CD14-positive monocyte (primary cell): ENCODE results near the gene CCDC40. TPM values are rescaled to one million over a fixed set of nuclear protein-coding genes. Genes with fewer than 3 reads are reported as not detected.

Source experiments
- DNase-seq, 3 donors: peaks; one replicate each; pipeline ENCODE4 v3.0.0-alpha.2; 2011 to 2022
- H2AFZ ChIP-seq: 2 replicates; pipeline ENCODE4 v1.6.0; 2012; ENCODE audit warnings: mild to moderate bottlenecking, low read depth, low read length, inconsistent platforms; ENCODE audit not compliant: insufficient read depth, poor library complexity, severe bottlenecking
- H3K27ac ChIP-seq, 2 donors: 1 replicate in 1 of 2; 2 replicates in 1 of 2; pipeline ENCODE4 v1.5.1; 2012 to 2013; ENCODE audit warnings: low read length in 2 of 2, control low read depth in 1 of 2, inconsistent platforms in 1 of 2, low read depth in 1 of 2, mild to moderate bottlenecking in 1 of 2
- H3K27me3 ChIP-seq, 2 donors: one replicate each; pipeline versions ENCODE4 v1.6.0 to v1.6.1; 2011 to 2013; ENCODE audit warnings: low read length in 2 of 2; ENCODE audit not compliant: control insufficient read depth in 2 of 2, insufficient read depth in 2 of 2
- H3K36me3 ChIP-seq, 2 donors: replicated peaks in 1 of 2; 1 replicate in 1 of 2; 2 replicates in 1 of 2; pipeline versions ENCODE4 v1.5.1 to v1.6.1; 2012 to 2013; ENCODE audit warnings: low read length in 2 of 2, control low read depth in 1 of 2, inconsistent platforms in 1 of 2, mild to moderate bottlenecking in 1 of 2; ENCODE audit not compliant: insufficient read depth in 2 of 2, control insufficient read depth in 1 of 2
- H3K4me1 ChIP-seq, 2 donors: 1 replicate in 1 of 2; 2 replicates in 1 of 2; pipeline versions ENCODE4 v1.5.1 to v1.6.1; 2012 to 2013; ENCODE audit warnings: low read length in 2 of 2, control low read depth in 1 of 2, inconsistent platforms in 1 of 2, mild to moderate bottlenecking in 1 of 2, moderate library complexity in 1 of 2; ENCODE audit not compliant: insufficient read depth in 2 of 2, control insufficient read depth in 1 of 2
- H3K4me2 ChIP-seq: replicated peaks from 2 replicates; pipeline ENCODE3; 2012; ENCODE audit warnings: low read length, moderate library complexity, mild to moderate bottlenecking; ENCODE audit not compliant: poor library complexity, severe bottlenecking; ENCODE audit errors: extremely low read depth
- H3K4me3 ChIP-seq, 3 experiments: fragments of 200-600 bp in 1 of 3; sonication (generic) in 1 of 3; replicated peaks in 1 of 3; 1 replicate in 2 of 3; 2 replicates in 1 of 3; pipeline ENCODE4 v1.5.1; 2011 to 2013; ENCODE audit warnings: low read length in 3 of 3, mild to moderate bottlenecking in 3 of 3, control low read depth in 2 of 3, low read depth in 2 of 3, inconsistent platforms in 1 of 3, moderate library complexity in 1 of 3
- H3K79me2 ChIP-seq: 2 replicates; pipeline ENCODE4 v1.6.0; 2012; ENCODE audit warnings: mild to moderate bottlenecking, control low read depth, inconsistent platforms, low read length, moderate library complexity; ENCODE audit not compliant: insufficient read depth
- H3K9ac ChIP-seq: 2 replicates; pipeline ENCODE4 v1.6.0; 2017; ENCODE audit warnings: low read length, mild to moderate bottlenecking; ENCODE audit not compliant: insufficient read depth, poor library complexity, severe bottlenecking
- H3K9me3 ChIP-seq, 2 donors: replicated peaks in 1 of 2; 1 replicate in 1 of 2; 2 replicates in 1 of 2; pipeline versions ENCODE4 v1.5.1 to v1.6.1; 2012 to 2013; ENCODE audit warnings: low read length in 2 of 2, control low read depth in 1 of 2; ENCODE audit not compliant: control insufficient read depth in 1 of 2, insufficient read depth in 1 of 2
- H4K20me1 ChIP-seq: 2 replicates; pipeline ENCODE4 v1.6.0; 2012; ENCODE audit warnings: mild to moderate bottlenecking, low read length, control low read depth, moderate library complexity; ENCODE audit not compliant: insufficient read depth
- H3K27ac Mint-ChIP-seq, 7 donors: one replicate each; pipeline ENCODE4 v1.8.0; 2020; ENCODE audit warnings: mild to moderate bottlenecking in 7 of 7, mixed read lengths in 7 of 7, moderate library complexity in 6 of 7, inconsistent platforms in 2 of 7
- H3K27me3 Mint-ChIP-seq, 3 donors: one replicate each; pipeline ENCODE4 v1.8.0; 2021 to 2022; ENCODE audit warnings: low read depth in 3 of 3, mild to moderate bottlenecking in 3 of 3, mixed read lengths in 3 of 3, moderate library complexity in 3 of 3, inconsistent platforms in 1 of 3
- H3K36me3 Mint-ChIP-seq, 2 donors: one replicate each; pipeline ENCODE4 v1.8.0; 2020; ENCODE audit warnings: mixed read lengths in 2 of 2, inconsistent platforms in 1 of 2, mild to moderate bottlenecking in 1 of 2
- H3K4me1 Mint-ChIP-seq: one replicate; pipeline ENCODE4 v1.8.0; 2020; ENCODE audit warnings: mild to moderate bottlenecking, mixed read lengths
- H3K4me3 Mint-ChIP-seq, 2 donors: one replicate each; pipeline ENCODE4 v1.8.0; 2020; ENCODE audit warnings: mild to moderate bottlenecking in 2 of 2, mixed read lengths in 2 of 2, moderate library complexity in 1 of 2
- H3K9me3 Mint-ChIP-seq, 7 donors: one replicate each; pipeline ENCODE4 v1.8.0; 2020 to 2022; ENCODE audit warnings: mixed read lengths in 7 of 7, mild to moderate bottlenecking in 6 of 7, moderate library complexity in 6 of 7, inconsistent platforms in 2 of 7
- WGBS: methylation state at CpG from one replicate; pipeline ENCODE4 v1.1.5; 2013; ENCODE audit warnings: missing lambda C conversion rate; ENCODE audit not compliant: insufficient coverage; 5-methylcytosine and 5-hydroxymethylcytosine counted together
- intact Hi-C, 2 donors: fragments of 100-400 bp; cut with micrococcal nuclease; formaldehyde crosslinking; loops; one replicate each; pipeline versions ENCODE4 v1.15.0 to v1.15.1; 2023
- polyA plus RNA-seq, 3 donors: library from polyadenylated mRNA; depleted of rRNA in 1 of 3; unstranded in 2 of 3; stranded (reverse) in 1 of 3; fragments of 300-500 nt in 2 of 3; fragments of >200 nt in 1 of 3; fragmentation: Illumina TruSeq in 2 of 3; gene quantifications; 1 replicate in 2 of 3; 2 replicates in 1 of 3; pipeline ENCODE4 v1.2.3, GENCODE V29; 2012 to 2021
- TF ChIP-seq, protein P1 (sequence below): fragments of 200-600 bp; IDR thresholded peaks from one replicate; pipeline ENCODE4 v1.8.0; 2022; ENCODE audit warnings: antibody characterized with exemption, mild to moderate bottlenecking

The CCDC40 gene
- polyA plus RNA-seq, 3 donors = 0.21 to 0.27 TPM; not detected in 1

DNA sequence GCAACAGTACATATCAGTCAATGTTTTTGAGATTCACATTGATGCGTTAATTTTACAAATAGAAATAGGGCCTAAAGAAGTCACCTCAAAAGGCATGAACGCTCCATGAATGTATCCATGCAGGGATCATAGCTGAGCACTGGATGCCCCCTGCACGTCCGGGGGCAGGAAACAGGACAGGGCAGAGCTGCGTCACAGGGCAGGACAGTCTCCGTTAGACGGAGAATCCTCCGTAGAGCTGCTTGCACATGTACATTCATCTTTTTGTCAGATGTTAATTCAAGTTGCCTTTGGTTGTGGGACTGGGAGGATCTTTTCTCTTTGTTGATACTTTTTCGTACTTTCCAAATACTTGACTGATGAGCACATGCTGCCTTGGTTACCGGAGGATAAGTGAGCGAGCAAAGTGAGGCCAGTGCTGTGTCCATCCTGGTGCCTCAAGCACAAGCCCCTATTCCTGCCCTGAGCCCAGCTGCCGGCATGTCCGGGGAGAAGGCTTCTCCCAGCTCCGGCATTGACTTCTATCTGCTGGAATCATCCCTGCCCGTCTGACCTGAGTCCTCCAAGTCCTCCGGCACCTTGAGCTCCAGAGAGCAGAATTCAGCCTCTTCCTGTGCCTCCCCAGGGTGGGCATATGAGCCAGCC, 80.0 kb downstream of the CCDC40 start:
- H3K4me3 Mint-ChIP-seq = peak overlapping the region in 1 of 2 donors; percentile 6
- Histone ChIP-seq H3K4me2 (no peak overlapping the region), H3K79me2 (no peaks in the 10 kb centered on the region), H3K9ac (no peak overlapping the region), H3K36me3 (peaks cover 39 to 46% of the 10 kb centered on the region in 2 donors), H3K27me3 (no peaks in the 10 kb centered on the region), H4K20me1 (no peaks in the 10 kb centered on the region), H2AFZ (no peak overlapping the region), H3K9me3 (no peaks in the 10 kb centered on the region), H3K4me3 (no peak overlapping the region), H3K4me1 (no peaks in the 10 kb centered on the region), H3K27ac (no peak overlapping the region)
- H3K4me1 Mint-ChIP-seq = no peaks in the 10 kb centered on the region
- intact Hi-C loops = no loop called here
- H3K9me3 Mint-ChIP-seq = peaks cover 0 to 2% (median 0%) of the 10 kb centered on the region in 7 donors
- peak overlapping the region in 1 of 7 donors; percentile 17 for H3K27ac Mint-ChIP-seq
- H3K36me3 Mint-ChIP-seq = peaks cover 50 to 84% of the 10 kb centered on the region in 2 donors
- peaks cover 0 to 2% (median 0%) of the 10 kb centered on the region in 3 donors for H3K27me3 Mint-ChIP-seq
- DNase-seq = no peak
- WGBS = 87% methylated on average over 12 of the region's 16 CpGs
- TF ChIP-seq, protein P1, sequence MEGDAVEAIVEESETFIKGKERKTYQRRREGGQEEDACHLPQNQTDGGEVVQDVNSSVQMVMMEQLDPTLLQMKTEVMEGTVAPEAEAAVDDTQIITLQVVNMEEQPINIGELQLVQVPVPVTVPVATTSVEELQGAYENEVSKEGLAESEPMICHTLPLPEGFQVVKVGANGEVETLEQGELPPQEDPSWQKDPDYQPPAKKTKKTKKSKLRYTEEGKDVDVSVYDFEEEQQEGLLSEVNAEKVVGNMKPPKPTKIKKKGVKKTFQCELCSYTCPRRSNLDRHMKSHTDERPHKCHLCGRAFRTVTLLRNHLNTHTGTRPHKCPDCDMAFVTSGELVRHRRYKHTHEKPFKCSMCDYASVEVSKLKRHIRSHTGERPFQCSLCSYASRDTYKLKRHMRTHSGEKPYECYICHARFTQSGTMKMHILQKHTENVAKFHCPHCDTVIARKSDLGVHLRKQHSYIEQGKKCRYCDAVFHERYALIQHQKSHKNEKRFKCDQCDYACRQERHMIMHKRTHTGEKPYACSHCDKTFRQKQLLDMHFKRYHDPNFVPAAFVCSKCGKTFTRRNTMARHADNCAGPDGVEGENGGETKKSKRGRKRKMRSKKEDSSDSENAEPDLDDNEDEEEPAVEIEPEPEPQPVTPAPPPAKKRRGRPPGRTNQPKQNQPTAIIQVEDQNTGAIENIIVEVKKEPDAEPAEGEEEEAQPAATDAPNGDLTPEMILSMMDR = no peak

DNA sequence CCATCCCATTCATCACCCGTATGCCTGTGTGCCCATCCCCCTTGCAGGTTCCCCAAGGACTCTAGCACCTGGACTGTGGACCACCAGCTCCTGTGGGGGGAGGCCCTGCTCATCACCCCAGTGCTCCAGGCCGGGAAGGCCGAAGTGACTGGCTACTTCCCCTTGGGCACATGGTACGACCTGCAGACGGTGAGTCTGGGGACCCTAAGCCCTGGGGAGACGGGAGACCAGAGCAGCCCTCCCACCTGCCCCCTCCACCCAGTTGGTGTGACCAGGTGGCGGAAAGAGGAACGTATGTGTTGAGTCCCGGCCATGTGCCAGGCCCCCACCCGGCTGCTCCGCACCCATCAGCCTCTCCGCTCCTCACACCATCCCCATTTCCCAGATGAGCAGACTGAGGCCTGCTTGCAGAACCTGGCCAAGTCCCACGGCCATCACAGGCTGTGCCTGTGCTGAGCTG, 80.5 kb downstream of the CCDC40 start:
- Histone ChIP-seq H3K9me3 (no peaks in the 10 kb centered on the region), H2AFZ (no peak overlapping the region)
- WGBS = 87% methylated on average over 9 of the region's 13 CpGs

More for the DNA sequence above, 80.5 kb downstream of the CCDC40 start:
- Histone ChIP-seq H3K79me2 (no peaks in the 10 kb centered on the region), H3K4me2 (no peak overlapping the region), H3K4me1 (no peaks in the 10 kb centered on the region), H3K9ac (no peak overlapping the region), H3K27ac (no peak overlapping the region), H3K4me3 (no peak overlapping the region), H4K20me1 (no peaks in the 10 kb centered on the region), H3K36me3 (peaks cover 36 to 42% of the 10 kb centered on the region in 2 donors), H3K27me3 (no peaks in the 10 kb centered on the region)
- TF ChIP-seq, protein P1 = no peak
- Mint-ChIP-seq H3K36me3 (peaks cover 48 to 79% of the 10 kb centered on the region in 2 donors), H3K27me3 (peaks cover 0 to 2% (median 0%) of the 10 kb centered on the region in 3 donors), H3K4me3 (no peak overlapping the region), H3K9me3 (peaks cover 0 to 2% (median 0%) of the 10 kb centered on the region in 7 donors), H3K27ac (peak overlapping the region in 2 of 7 donors; percentile 17 to 76), H3K4me1 (no peaks in the 10 kb centered on the region)
- intact Hi-C loops = no loop called here
- no peak for DNase-seq
